Stimulated activated CD8-positive, alpha-beta memory T cell treated with anti-CD3 and anti-CD28 coated beads, Interleukin-15, amount 100 ng/mL, for 48 hours (primary cell): Measurements from ENCODE around the gene XPNPEP3.

ENCODE experiments used
- DNase-seq, 2 donors: peaks; one replicate each; pipeline ENCODE4 v3.0.0-alpha.2; 2020; ENCODE audit warnings: low read depth in 2 of 2

Gene XPNPEP3

DNA sequence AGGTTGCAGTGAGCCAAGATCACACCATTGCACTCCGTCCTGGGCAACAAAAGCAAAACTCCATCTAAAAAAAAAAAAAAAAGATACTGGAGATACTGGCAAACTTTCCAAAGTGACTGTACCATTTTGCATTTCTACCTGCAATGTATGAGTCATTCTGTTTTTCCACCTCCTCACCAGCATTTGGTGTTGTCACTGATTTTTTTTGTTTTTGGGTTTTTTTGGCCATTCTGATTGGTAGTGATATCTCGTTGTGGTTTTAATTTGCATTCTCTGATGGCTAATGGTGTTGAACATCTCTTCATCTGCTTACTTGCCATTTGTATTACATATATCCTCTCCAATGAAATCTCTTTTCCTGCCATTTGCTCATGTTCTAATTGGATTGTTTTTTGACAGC, 82.3 kb downstream of the XPNPEP3 start:
- no peak for DNase-seq

DNA sequence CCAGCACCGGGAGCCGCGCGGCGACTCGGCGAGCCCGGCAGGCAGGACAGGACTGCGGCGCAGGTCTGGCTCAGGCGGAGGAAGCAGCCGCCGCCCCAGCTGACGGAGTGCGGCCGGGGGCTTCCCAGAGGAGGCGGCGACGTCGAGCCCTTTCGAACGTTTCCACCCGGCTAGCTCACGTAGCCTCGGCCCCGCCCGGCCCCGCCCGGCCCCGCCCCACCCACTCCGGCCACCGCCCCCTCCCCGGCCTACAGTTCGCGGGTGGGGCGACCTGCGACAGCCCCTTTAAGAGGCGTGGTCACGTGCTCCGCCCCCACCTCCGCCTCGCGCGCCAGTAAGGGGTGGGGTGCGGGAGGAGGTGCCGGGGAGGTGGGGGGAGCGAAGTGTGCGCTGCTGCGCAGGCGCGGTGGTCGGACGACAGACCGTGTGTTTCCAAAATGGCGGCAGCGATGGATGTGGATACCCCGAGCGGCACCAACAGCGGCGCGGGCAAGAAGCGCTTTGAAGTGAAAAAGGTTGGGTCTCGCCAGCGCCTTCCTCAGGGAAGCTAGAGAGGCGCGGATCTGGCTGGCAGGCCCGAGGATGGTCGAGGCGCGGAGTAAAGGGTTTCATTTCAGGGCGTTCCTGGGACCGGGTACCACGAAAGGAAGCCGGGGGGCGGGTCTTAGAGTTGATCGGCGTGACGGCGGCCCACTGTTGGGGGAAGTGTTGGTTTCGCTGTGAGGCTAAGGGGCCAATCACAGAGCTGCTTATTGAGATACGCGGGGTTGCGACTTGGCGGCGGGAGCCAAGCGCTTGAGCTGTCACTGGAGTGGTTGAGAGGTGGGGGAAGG, 94.2 kb downstream of the XPNPEP3 start, which contains the start of gene RBX1:
Gene RBX1 (plus strand): TSS at position 417 of the 833 bp plus-strand sequence. CDS start 21 bp downstream, at position 438.
- peak; percentile 97 to 98 for DNase-seq

DNA sequence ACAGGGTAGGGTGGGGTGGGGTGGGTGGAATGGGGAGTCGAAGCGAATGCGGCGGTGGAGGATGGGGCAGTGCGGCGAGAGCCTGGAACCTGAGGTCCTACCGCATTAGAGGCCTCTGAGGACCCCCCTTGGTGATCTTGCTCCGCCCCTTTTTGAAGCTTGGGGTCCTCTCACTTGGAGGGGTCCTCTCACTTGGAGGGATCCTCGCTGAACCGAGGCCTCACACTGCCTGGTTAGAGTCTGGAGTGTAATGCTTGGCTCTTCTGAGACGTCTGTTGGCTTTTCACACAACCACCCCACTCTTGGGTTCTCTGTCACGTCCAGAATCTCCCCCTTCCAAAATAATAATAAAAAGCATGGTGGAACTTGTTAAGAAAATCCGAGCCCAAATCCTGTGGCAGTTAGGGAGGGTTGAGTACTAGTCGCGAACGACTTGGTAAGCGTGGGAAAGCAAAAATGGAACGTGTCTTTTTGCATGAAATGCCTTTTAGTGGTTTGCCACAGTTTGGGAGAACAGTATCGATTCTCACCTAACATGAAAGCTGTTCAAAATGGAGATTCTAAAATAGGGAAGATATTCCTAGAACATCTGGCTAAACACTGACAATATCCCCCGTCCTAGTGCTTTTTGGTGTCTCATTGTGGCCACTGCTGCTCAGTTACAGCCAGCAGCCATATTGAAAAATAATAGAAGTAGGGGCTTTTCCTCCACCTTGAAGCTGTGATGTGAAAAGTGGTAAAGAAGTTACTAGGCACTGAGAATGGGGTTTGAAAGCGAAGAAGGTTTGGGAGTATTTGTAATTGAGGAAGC, 95.1 kb downstream of the XPNPEP3 start:
- no peak for DNase-seq

DNA sequence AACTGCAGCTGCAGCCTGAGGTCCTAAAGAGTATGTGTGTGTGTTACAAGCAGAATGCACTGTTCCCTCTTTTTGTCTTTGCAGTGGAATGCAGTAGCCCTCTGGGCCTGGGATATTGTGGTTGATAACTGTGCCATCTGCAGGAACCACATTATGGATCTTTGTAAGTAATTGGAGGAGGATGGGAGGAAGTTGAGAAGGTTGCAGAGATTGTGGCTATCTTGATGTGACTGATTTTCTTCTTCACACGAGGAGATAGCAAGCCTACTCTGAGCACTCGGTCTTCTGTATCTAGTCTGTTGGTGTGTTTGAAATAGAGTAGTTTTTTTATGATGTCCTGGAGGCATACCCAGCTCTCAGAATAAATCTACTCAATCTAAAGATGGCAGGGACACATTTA, 96.5 kb downstream of the XPNPEP3 start:
- DNase-seq: no peak

DNA sequence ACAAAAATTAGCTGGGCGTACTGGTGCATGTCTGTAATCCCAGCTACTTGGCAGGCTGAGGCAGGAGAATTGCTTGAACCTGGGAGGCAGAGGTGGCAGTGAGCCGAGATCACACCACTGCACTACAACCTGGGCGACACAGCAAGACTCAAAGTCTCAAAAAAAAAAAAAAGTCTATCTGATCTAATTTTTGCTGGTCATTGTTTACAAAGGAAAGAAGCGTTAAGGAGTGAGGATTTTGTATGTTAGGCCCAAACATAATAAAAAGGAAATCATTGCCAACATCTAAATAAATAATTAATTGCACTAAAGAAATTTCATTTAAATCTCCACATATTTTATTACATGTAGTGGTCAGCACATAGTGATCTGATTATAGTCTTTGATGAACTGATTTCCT, 97.2 kb downstream of the XPNPEP3 start:
- DNase-seq: no peak

DNA sequence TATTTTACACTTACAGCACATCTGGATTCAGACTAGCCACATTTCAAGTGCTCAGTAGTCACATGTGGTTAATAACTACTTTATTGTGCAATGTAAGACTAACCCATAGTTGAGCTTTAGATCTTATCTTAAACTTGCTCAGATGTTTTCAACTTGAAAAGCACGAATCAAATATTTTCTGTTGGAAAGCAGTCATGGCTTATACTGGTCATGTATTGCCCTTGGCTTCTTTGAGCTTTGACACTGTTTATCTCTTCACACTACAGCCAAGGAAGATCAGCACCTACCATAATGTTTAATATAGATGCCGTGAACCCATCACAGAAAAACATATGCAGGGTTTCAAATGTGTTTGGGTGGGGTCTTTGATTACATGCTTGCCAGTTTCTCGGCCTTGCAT, 98.6 kb downstream of the XPNPEP3 start:
- DNase-seq: no peak

DNA sequence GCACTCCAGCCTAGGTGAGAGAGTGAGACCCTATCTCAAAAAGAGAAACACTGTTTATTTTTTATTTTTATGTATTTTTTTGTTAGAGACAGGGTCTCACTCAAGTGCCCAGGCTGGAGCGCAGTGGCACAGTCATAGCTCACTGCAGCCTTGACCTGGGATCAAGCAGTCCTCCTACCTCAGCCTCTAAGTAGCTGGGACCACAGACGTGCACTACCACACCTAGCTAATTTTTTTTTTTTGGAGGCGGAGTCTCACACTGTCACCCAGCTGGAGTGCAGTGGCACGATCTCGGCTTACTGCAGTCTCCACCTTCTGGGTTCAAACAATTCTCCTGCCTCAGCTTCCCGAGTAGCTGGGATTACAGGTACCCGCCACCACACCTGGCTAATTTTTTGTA, 100.7 kb downstream of the XPNPEP3 start:
- no peak for DNase-seq

DNA sequence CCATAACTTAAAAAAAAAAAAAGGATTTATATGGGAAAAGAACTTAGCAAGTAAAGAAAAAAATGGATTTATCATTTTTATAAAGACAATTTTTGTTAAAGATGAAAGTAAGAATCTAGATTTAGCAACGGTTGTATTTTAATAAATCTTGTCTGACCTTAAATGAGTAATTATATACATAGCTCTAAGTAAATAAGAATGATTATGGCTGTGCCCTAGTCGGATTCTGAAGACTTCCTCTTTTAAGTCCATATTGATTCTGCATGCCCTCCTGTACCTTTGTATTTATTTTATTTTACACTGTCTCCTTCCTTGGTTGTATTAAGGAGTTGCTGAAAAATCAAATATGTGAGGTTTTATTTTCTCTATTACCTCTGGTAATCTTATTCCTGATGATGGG, 101.4 kb downstream of the XPNPEP3 start:
- no peak for DNase-seq

DNA sequence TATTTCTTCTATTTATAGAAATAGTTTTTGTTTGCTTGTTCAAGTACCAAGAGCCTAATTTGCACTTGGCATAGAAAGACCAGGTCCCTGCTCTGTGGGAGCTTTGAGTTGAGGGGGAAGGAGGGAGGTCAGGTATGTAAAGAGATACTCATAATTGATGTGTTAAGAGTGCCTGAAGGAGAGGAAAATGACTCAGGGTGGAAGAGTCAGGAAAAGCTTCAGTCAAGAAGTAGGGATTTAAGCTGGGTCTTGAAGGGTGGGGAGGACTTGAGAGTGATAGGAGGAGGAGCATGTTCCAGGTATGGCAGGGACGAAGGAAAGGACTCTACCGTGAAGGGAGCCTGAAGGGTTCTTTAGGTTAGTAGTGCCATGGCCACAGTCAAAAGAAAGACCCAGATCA, 103.2 kb downstream of the XPNPEP3 start:
- no peak for DNase-seq

DNA sequence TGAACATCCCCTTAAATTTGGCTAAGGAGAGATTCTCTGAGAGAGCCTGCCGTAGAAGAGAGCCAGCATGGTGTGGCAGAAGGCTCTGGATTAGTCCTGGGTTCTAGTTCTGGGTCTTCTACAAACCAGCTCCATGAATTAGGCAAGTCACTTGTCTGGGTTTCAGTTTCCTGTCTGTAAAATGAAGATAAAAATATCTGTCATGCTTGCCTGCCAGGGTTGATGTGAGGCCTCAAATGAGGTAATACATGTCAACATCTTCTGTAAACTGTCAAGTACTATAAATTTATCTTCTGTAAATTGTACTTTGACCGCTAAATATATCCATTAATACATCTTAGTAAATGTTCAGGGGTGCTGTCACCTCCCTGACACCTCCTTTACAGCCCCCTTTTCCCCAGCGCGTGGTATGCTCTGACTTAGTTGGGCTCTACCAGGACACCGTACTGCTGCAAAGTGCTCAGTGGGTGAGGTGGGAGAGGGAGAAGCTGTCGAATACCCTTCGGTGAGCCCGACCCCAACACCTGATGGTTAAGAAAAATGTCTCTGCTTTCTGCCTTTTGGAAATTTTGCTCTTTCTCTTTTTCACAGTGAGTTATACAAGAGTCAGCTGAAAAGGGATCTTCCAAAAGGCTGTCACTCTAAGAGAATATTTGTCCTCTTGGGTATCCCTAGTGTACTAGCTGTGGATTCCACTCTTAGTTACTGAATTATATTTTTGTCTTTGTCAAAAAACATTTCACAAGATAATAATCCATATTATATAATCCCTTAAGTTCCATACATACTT, 109.2 kb downstream of the XPNPEP3 start:
- no peak for DNase-seq

DNA sequence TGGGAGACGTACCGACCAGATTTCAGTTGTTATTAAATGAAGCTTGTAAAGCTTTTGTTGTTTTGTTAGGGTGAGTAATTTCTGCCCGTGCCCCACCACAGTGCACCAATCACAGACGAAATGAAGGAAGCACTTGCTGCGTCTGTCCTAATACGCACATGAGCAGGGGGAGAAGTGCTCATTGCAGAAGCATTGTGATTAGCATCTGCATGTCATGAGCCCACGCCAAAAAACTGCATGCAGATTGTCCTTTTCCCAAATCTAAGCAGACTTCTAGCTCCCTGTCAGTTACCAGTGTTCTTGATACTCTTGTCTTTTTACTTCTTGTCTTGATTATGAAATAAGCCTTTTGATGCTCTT, 109.8 kb downstream of the XPNPEP3 start:
- no peak for DNase-seq

DNA sequence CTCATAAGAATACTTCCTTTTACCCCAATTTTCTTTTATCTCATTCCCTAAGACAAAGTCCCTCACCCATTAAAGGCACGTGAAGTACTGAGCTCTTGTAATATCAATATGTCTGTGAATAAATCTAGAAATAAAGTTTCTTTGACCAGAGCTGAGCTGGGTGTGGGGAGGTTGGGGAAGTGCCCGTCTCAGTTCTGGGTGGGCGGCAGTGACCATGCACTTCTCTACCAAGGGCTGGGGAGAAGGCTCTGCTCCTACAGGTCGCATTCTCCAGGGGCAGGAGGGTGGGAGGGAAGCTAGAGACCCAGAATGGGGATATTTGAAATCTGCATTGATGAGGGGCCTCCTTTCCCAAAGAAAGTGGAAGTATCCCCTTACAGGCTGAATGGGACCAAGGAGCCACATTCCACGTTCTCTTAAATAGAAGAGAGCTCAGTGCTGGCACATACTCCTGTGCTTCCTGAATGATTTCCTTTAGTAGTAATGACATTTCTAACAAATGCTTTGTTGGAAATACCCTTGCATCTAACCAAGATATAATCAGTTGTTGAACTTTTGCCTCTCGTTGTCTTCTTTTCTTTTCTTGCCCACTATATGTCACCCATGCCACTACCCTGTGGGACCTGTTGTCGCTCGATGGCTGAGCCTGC, 110.3 kb downstream of the XPNPEP3 start:
- DNase-seq: no peak

DNA sequence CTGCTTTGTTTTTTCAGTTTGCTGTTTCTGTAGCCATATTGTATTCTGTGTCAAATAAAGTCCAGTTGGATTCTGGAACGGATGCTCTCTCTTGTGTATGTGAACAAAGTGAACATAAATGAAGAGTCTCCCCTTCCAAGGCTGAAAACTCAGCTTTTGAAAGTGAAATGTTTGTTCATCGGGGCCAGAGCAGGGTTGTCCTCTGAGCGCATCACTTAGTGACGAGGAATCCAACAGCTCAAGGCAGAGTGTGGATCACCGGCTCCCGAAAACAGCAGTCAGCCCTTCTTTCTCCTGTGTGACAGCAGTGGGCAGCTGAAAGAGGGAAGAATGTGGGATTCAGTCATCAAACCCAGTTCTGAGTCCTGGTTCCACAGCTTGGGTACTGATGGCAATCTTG, 115.6 kb downstream of the XPNPEP3 start:
- no peak for DNase-seq

DNA sequence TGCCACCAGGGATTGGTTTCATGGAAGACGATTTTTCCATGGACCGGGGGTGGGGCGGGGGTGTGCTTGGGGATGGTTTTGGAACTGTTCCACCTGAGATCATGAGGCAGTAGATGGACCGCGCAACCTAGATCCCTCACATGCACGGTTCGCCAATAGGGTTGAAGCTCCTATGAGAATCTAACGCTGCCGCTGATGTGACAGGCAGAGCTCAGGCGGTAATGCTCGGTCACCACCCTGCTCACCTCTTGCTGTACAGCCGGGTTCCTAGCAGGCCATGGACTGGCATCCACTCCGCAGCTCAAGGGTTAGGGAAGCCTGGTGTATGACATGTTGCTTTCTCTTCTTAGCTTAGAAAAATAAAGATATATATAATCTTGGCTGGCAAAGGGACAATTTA, 116.2 kb downstream of the XPNPEP3 start:
- no peak for DNase-seq

DNA sequence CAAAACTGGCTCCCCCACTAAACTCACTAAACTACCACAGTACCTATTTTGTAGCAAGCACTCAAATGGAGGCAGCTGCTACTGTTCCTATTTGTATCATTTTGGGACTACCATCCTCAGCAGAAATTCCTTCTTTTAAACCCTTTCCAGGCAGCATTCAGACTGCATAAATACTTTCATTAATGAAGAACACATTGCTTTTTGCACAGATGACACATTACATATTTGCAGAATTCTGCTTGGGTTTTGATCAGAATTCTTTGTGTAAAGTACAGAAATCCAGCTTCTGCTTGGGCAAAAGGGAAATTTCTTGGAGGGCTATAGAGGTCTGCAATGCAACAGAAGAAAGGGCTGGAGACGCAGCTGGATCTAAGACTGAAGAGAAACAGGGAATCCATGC, 118.4 kb downstream of the XPNPEP3 start:
- DNase-seq: no peak

DNA sequence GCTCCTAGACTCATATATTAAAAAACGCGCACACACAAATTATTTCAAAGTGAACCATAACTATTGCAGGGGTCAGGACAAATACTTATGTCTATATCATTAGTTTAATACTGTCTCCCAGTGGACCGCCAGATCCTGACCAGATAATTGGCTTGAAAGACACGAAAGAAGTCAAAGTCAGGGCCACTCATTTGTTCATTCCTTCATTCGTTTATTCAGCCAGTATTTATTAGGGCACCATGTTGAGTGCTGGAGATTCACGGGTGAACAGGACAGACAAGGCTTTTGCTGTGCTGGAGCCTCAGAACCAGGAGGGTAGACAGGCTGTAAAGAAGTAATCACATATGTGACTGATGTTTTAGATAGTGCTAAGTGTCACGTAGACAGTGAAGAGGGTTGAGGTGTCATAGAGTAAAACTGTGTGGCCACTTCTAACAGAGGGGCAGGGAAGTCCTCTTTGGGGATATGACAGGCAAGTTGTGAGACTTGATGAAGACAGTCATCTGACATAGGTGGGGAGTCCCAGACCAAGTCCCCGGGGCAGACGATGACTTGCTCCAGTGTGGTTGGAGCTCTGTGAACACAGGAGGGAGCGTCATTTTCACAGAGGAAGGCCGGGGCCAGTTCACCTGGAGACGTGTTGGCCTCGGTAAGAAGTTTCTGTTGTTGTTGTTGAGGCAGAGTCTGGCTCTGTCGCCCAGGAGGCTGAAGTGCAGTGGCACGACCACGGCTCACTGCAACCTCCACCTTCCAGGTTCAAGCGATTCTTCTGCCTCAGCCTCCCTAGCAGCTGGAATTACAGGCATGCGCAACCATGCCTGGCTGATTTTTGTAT, 120.1 kb downstream of the XPNPEP3 start:
- DNase-seq: no peak

DNA sequence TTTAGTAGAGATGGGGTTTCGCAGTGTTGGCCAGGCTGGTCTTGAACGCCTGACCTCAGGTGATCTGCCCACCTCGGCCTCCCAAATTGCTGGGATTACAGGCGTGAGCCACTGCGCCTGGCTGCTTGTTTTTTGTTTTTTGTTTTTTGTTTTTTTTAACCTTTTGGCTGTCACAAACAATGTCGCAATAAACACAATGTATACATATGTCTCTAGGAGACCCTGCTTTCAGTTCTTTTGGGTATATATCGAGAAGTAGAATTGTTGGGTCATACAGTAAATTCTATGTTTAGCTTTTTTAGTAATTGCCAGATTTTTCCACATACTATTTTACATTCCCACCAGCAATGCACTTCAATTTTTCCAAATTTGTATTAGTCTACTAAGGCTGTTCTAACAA, 122.2 kb downstream of the XPNPEP3 start:
- no peak for DNase-seq

DNA sequence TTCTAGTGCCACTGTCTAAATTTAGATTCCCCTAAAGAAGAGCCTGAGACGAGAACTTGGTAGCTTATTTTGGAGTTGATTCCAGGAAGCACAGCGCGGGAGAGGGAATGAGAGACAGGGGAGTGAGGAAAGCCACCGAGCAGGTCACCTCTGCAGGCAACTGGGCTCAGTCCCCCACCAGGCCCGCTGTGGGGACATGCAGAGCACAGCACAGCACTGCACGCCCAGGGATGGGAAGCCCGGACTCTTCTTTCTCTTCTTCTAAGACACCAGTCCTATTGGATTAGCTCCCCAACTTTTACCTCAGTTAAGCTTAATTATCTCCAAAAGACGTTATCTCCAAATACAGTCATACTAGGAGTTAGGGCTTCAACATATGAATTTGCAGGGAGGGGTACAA, 122.9 kb downstream of the XPNPEP3 start:
- no peak for DNase-seq
